Measurements from ENCODE around the gene NES. TPM values are rescaled to one million over a fixed set of nuclear protein-coding genes. Genes with fewer than 3 reads are reported as not detected.
A peak's percentile ranks its signal among the peaks of the same experiment; 100 is the strongest.

Gene NES
- total RNA-seq, 1 experiment from 2014 or later, result 56.3 TPM

DNA sequence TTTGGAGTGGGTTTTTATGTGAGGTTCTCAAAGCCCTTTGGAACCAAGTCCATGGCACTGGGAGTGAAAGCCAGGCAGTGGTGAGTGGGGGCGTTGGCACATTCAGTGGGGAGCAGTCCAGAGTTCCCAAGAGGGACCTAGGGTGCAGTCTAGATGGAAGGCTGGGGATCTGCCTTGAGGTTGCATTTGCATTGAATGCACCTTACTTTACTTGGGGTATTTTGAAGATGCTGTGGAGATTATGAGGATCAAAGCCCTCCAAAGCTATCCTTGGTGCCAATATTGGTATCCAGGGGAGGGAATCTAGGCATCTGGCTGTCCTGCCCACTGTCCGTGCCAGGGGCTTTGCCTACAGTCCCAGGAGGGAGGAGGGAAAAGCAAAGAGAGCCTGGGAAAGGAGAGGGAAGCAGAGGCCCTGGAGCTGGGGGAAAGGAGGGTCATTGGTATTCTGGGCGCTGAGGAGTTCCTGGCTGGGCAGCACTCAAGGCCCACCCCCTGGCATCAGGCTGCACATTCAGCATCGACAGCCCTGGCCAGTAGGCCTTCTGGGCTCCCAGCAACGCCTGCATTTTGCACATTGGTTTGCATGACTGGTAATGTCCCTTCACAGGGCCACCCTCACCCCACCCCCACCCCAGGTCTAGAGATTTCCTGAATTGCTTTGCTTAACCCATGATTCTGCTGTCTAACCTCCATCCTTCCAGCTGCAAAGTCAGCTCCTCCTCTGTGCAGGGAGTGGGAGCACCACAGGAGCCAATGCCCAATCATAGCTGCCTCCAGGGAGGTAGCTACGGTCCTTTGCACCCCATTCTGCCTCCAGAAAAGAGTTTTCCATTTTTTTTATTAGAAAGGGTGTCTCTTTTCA, 36.1 kb downstream of the NES start:
- in situ Hi-C loops (cut with HindIII; ENCODE audit: low pct_unique_long_range_greater_than_20kb, low sequenced_read_pairs), result no loop called here
- no peak for DNase-seq (ENCODE audit: low read depth, low spot score)
- Histone ChIP-seq H3K36me3 (ENCODE audit: control insufficient read depth, insufficient read depth, low read length) (no peaks in the 10 kb centered on the region), H3K27ac (ENCODE audit: low read length) (0 out of 2 replicates have a peak overlapping the region, but pooled peaks have one; percentile 42), H3K4me3 (ENCODE audit: low read depth in 2 of 2, low read length in 2 of 2) (no peak overlapping the region), H3K4me1 (ENCODE audit: control insufficient read depth, insufficient read depth, low read length) (peaks cover 23% of the 10 kb centered on the region), H3K9me3 (ENCODE audit: control insufficient read depth, insufficient read depth, low read depth, low read length) (no peaks in the 10 kb centered on the region), H3K27me3 (ENCODE audit: control insufficient read depth, insufficient read depth, low read length) (no peaks in the 10 kb centered on the region)
- no TSS peak for BruUV-seq (replicated peaks)
- no peak for ATAC-seq
- TF ChIP-seq SIN3A (IDR thresholded peaks at IDR 0.05; ENCODE audit: borderline replicate concordance, insufficient read depth, low read depth, low read length) (no peak), POLR2AphosphoS5 (IDR thresholded peaks at IDR 0.05; ENCODE audit: low read depth, low read length) (no peak), TCF7L2 (IDR thresholded peaks at IDR 0.05; ENCODE audit: low read depth, low read length) (no peak)
- TF ChIP-seq, protein P1, sequence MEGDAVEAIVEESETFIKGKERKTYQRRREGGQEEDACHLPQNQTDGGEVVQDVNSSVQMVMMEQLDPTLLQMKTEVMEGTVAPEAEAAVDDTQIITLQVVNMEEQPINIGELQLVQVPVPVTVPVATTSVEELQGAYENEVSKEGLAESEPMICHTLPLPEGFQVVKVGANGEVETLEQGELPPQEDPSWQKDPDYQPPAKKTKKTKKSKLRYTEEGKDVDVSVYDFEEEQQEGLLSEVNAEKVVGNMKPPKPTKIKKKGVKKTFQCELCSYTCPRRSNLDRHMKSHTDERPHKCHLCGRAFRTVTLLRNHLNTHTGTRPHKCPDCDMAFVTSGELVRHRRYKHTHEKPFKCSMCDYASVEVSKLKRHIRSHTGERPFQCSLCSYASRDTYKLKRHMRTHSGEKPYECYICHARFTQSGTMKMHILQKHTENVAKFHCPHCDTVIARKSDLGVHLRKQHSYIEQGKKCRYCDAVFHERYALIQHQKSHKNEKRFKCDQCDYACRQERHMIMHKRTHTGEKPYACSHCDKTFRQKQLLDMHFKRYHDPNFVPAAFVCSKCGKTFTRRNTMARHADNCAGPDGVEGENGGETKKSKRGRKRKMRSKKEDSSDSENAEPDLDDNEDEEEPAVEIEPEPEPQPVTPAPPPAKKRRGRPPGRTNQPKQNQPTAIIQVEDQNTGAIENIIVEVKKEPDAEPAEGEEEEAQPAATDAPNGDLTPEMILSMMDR (IDR thresholded peaks at IDR 0.05), result no peak
- TF ChIP-seq, protein P2, sequence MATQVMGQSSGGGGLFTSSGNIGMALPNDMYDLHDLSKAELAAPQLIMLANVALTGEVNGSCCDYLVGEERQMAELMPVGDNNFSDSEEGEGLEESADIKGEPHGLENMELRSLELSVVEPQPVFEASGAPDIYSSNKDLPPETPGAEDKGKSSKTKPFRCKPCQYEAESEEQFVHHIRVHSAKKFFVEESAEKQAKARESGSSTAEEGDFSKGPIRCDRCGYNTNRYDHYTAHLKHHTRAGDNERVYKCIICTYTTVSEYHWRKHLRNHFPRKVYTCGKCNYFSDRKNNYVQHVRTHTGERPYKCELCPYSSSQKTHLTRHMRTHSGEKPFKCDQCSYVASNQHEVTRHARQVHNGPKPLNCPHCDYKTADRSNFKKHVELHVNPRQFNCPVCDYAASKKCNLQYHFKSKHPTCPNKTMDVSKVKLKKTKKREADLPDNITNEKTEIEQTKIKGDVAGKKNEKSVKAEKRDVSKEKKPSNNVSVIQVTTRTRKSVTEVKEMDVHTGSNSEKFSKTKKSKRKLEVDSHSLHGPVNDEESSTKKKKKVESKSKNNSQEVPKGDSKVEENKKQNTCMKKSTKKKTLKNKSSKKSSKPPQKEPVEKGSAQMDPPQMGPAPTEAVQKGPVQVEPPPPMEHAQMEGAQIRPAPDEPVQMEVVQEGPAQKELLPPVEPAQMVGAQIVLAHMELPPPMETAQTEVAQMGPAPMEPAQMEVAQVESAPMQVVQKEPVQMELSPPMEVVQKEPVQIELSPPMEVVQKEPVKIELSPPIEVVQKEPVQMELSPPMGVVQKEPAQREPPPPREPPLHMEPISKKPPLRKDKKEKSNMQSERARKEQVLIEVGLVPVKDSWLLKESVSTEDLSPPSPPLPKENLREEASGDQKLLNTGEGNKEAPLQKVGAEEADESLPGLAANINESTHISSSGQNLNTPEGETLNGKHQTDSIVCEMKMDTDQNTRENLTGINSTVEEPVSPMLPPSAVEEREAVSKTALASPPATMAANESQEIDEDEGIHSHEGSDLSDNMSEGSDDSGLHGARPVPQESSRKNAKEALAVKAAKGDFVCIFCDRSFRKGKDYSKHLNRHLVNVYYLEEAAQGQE (IDR thresholded peaks at IDR 0.05; ENCODE audit: insufficient read depth in 1 of 2, low read depth in 2 of 2, low read length in 1 of 2), result no peak
- ChIA-PET CTCF (interaction anchor here (0.8 kb wide), 1 partner anchor 32 kb away, joined by 3 read pairs; no protein-coding TSS in a partner anchor), POLR2A (no interaction called here)
- intact Hi-C loops (cut with micrococcal nuclease; ENCODE audit: unreplicated experiment), result no loop called here

DNA sequence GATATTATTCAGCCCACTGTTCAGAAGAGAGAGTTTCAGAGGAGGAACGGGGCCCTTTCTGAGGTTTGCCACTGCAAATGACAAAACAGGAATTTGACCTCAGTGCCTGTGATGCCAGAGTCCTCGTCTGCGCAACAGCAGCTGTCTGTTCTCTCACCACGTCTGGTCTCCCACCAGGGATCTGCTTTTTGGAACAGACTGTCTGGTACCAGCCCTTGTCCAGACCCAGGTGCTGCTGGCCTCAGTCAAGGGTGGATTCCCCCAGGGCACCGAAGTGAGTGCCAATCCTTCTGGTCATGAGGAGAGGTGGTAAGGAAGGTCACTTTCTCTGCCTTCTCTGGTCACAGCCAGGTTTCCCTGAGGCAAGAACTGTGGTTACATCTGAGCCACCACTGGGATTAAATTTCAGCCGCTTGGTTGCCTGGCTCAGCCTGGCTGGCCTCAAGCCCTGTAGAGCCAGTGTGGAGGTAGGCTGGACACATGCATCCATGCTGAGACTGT, 37.6 kb downstream of the NES start:
- no peak for DNase-seq (ENCODE audit: low read depth, low spot score)
- H3K4me3 ChIP-seq (ENCODE audit: low read depth in 2 of 2, low read length in 2 of 2), result no peak overlapping the region; a peak in 1 of 4 replicates
- peak; percentile 90 for ATAC-seq
- CTCF ChIA-PET, result interaction anchor here (1.5 kb wide), 1 partner anchor 13 kb away, joined by 3 read pairs; no protein-coding TSS in a partner anchor
- peaks cover 23% of the 10 kb centered on the region for H3K4me1 ChIP-seq (ENCODE audit: control insufficient read depth, insufficient read depth, low read length)
- H3K9me3 ChIP-seq (ENCODE audit: control insufficient read depth, insufficient read depth, low read depth, low read length), result no peaks in the 10 kb centered on the region
- POLR2A ChIA-PET, result interaction anchor here (0.7 kb wide), 1 partner anchor 112 kb away, joined by 7 read pairs; no protein-coding TSS in a partner anchor
- intact Hi-C loops (cut with micrococcal nuclease; ENCODE audit: unreplicated experiment) (no loop called here), in situ Hi-C loops (cut with HindIII; ENCODE audit: low pct_unique_long_range_greater_than_20kb, low sequenced_read_pairs) (no loop called here)
- BruUV-seq (replicated peaks), result no TSS peak
- TF ChIP-seq, protein P2 (IDR thresholded peaks at IDR 0.05; ENCODE audit: insufficient read depth in 1 of 2, low read depth in 2 of 2, low read length in 1 of 2), result no peak
- TF ChIP-seq POLR2AphosphoS5 (IDR thresholded peaks at IDR 0.05; ENCODE audit: low read depth, low read length), result no peak; the same call in 1 of the 2 replicates
- peak; percentile 49; the same call in 1 of the 2 replicates for TF ChIP-seq TCF7L2 (IDR thresholded peaks at IDR 0.05; ENCODE audit: low read depth, low read length)
- no peak for TF ChIP-seq SIN3A (IDR thresholded peaks at IDR 0.05; ENCODE audit: borderline replicate concordance, insufficient read depth, low read depth, low read length)
- H3K27me3 ChIP-seq (ENCODE audit: control insufficient read depth, insufficient read depth, low read length), result no peaks in the 10 kb centered on the region
- H3K36me3 ChIP-seq (ENCODE audit: control insufficient read depth, insufficient read depth, low read length), result no peaks in the 10 kb centered on the region
- peak overlapping the region; percentile 36 for H3K27ac ChIP-seq (ENCODE audit: low read length)
